Cardiac muscle cell (in vitro differentiated cells and primary cell): ENCODE results near the gene LY6G6D. TPM values are rescaled to one million over a fixed set of nuclear protein-coding genes. Genes with fewer than 3 reads are reported as not detected.

Experiments
- DNase-seq, 2 donors: peaks; one replicate each; pipeline versions ENCODE4 v3.0.0 to v3.0.0-alpha.2; 2010 to 2017; ENCODE audit warnings: low read depth in 1 of 2, low spot score in 1 of 2
- H3K27ac ChIP-seq: fragments of 200-600 bp; sonication (generic); 2 replicates; pipeline ENCODE4 v1.5.1; 2016
- H3K27me3 ChIP-seq: fragments of 200-600 bp; sonication (generic); 2 replicates; pipeline ENCODE4 v1.6.0; 2016; ENCODE audit warnings: control low read depth
- H3K36me3 ChIP-seq: fragments of 200-600 bp; sonication (generic); 2 replicates; pipeline ENCODE4 v1.5.1; 2016; ENCODE audit warnings: control low read depth
- H3K4me1 ChIP-seq: fragments of 200-600 bp; sonication (generic); 2 replicates; pipeline ENCODE4 v1.8.1; 2017; ENCODE audit warnings: low read depth, mild to moderate bottlenecking, mixed run types
- H3K4me3 ChIP-seq: fragments of 200-600 bp; sonication (generic); 2 replicates; pipeline ENCODE4 v1.5.1; 2016; ENCODE audit warnings: mild to moderate bottlenecking
- H3K9me3 ChIP-seq: fragments of 200-600 bp; sonication (generic); 2 replicates; pipeline ENCODE4 v1.5.1; 2017; ENCODE audit warnings: low read depth, mild to moderate bottlenecking, control low read depth
- polyA plus RNA-seq: library from polyadenylated mRNA; unstranded; fragments of >200 nt; fragmentation: Nextera tagmentation; extraction: Ambion mirVana; gene quantifications from 2 replicates; pipeline ENCODE4 v1.2.1, GENCODE V29; 2016
- total RNA-seq: library from RNA; depleted of rRNA; stranded (reverse); fragments of >200 nt; gene quantifications from 2 replicates; pipeline ENCODE4 v1.2.3, GENCODE V29; 2016
- TF ChIP-seq, protein P1 (sequence below): IDR thresholded peaks from 2 replicates; pipeline ENCODE4 v1.5.1; 2012; ENCODE audit warnings: low read depth, mild to moderate bottlenecking, low read length

LY6G6D gene
- total and polyA plus RNA-seq, 2 experiments from 2014 or later, result not detected

DNA sequence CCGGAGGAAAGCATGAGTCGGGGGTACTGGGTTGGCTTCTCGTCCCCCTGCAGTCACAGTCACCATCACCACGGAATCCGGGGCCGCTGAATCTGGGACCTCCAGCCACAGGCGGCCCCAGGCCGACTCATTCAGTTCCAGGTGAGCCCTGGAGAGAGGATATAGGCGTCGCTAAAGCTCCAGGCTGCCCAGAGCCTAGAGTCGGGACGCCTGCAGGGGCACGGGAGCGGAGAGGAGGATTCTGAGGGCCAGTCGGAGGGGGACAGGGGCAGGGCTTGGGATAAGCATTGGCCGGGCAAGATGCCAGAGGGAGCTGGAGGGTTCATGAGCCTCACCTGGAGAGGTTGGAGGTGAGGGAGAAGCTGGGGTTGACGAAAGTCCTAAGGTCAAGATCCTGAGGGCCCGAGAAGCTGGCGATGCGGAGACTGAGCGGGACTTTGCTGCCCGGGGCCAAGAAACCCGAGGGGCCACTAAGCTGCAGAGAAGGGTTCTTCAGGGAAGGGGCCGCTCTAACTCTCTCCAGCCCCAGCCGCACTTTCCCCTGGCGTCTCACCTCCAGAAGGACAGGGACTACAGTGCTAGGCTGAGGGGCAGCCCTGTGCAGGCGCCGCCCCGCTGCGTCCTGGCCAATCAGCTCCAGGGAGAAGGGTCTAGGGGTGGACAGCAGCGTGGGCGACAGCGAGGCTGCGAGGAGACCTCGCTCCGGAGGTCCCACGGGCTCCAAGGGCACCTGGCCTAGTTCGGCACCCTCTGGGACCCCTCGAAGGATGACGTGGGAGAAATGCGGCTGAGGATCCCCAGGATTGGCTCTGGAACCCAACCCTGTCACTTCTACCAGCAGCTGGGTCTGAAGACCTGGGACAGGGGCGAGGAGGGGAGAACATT, 51.0 kb downstream of the LY6G6D start:
- no peak overlapping the region for H3K4me3 ChIP-seq
- DNase-seq, result peak; percentile 32 to 56
- TF ChIP-seq, protein P1, sequence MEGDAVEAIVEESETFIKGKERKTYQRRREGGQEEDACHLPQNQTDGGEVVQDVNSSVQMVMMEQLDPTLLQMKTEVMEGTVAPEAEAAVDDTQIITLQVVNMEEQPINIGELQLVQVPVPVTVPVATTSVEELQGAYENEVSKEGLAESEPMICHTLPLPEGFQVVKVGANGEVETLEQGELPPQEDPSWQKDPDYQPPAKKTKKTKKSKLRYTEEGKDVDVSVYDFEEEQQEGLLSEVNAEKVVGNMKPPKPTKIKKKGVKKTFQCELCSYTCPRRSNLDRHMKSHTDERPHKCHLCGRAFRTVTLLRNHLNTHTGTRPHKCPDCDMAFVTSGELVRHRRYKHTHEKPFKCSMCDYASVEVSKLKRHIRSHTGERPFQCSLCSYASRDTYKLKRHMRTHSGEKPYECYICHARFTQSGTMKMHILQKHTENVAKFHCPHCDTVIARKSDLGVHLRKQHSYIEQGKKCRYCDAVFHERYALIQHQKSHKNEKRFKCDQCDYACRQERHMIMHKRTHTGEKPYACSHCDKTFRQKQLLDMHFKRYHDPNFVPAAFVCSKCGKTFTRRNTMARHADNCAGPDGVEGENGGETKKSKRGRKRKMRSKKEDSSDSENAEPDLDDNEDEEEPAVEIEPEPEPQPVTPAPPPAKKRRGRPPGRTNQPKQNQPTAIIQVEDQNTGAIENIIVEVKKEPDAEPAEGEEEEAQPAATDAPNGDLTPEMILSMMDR, result no peak

DNA sequence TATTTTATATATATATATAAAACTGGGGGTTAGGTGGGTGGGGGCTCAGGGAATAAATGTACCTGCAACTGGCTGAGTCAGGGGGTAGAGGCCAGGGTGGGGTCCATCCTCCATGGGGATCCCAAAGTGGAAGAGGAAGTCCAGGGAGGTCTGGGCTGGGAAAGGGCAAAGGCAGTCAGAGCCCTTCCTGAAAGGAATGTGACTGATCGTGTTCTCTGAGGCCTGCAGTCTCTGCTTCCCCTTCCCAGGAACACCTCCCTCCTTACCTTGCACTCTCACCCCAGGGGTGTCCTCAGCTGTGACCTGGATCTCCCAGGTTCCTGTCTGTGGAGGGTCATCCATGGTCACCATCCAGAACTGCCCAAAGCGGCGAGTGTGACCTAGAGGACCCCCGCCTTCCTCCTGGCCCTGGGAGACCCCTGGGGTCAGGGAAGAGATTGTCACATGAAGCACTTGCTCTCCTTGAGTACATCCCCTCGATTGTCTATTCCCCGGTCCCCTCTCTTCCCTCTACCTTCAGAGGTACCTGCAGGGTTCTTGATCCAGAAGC, 52.0 kb downstream of the LY6G6D start:
- H3K4me1 ChIP-seq, result peaks cover 5% of the 10 kb centered on the region
- TF ChIP-seq, protein P1, result no peak
- no peak overlapping the region for H3K4me3 ChIP-seq
- no peaks in the 10 kb centered on the region for H3K36me3 ChIP-seq
- no peak for DNase-seq
- no peaks in the 10 kb centered on the region for H3K27me3 ChIP-seq
- H3K9me3 ChIP-seq, result no peaks in the 10 kb centered on the region
- no peak overlapping the region for H3K27ac ChIP-seq

More for the DNA sequence above, 51.0 kb downstream of the LY6G6D start:
- H3K9me3 ChIP-seq, result no peaks in the 10 kb centered on the region
- no peaks in the 10 kb centered on the region for H3K27me3 ChIP-seq
- no peaks in the 10 kb centered on the region for H3K36me3 ChIP-seq
- H3K27ac ChIP-seq, result no peak overlapping the region
- H3K4me1 ChIP-seq, result peaks cover 5% of the 10 kb centered on the region

Other genes with a start within 250 kb of the LY6G6D start
Only the 30 nearest of the 41 such genes appear.
- not detected in 2 replicates for gene LTA, start 143.1 kb upstream of the LY6G6D start, total RNA-seq
- not detected in 2 replicates for gene LTA, start 143.1 kb upstream of the LY6G6D start, polyA plus RNA-seq
- gene TNF, start 139.8 kb upstream of the LY6G6D start, total RNA-seq, result not detected in 2 replicates
- 0.14 TPM in 1 of 2 replicates, not detected in the other for gene TNF, start 139.8 kb upstream of the LY6G6D start, polyA plus RNA-seq
- gene LTB, start 132.9 kb upstream of the LY6G6D start, total RNA-seq, result 0.70 TPM in 1 of 2 replicates, not detected in the other
- gene LTB, start 132.9 kb upstream of the LY6G6D start, polyA plus RNA-seq, result 0.61 and 1.5 TPM in 2 replicates
- gene LST1, start 129.1 kb upstream of the LY6G6D start, total RNA-seq, result 1.7 TPM in 1 of 2 replicates, not detected in the other
- 1.6 TPM in 1 of 2 replicates, not detected in the other for gene LST1, start 129.1 kb upstream of the LY6G6D start, polyA plus RNA-seq
- not detected in 2 replicates for gene NCR3, start 122.3 kb upstream of the LY6G6D start, total RNA-seq
- not detected in 2 replicates for gene NCR3, start 122.3 kb upstream of the LY6G6D start, polyA plus RNA-seq
- 1.2 TPM in 1 of 2 replicates, not detected in the other for gene AIF1, start 100.1 kb upstream of the LY6G6D start, total RNA-seq
- gene AIF1, start 100.1 kb upstream of the LY6G6D start, polyA plus RNA-seq, result 1.4 and 1.6 TPM in 2 replicates
- gene PRRC2A, start 94.6 kb upstream of the LY6G6D start, total RNA-seq, result 144 and 208 TPM in 2 replicates
- 70.2 and 103 TPM in 2 replicates for gene PRRC2A, start 94.6 kb upstream of the LY6G6D start, polyA plus RNA-seq
- gene BAG6, start 62.7 kb upstream of the LY6G6D start, total RNA-seq, result 494 and 510 TPM in 2 replicates
- gene BAG6, start 62.7 kb upstream of the LY6G6D start, polyA plus RNA-seq, result 115 TPM in 2 replicates
- 2.3 and 2.5 TPM in 2 replicates for gene APOM, start 59.5 kb upstream of the LY6G6D start, total RNA-seq
- gene APOM, start 59.5 kb upstream of the LY6G6D start, polyA plus RNA-seq, result 2.5 and 3.5 TPM in 2 replicates
- gene C6orf47, start 54.6 kb upstream of the LY6G6D start, total RNA-seq, result 24.5 and 27.4 TPM in 2 replicates
- gene C6orf47, start 54.6 kb upstream of the LY6G6D start, polyA plus RNA-seq, result 22.0 and 29.2 TPM in 2 replicates
- gene GPANK1, start 50.4 kb upstream of the LY6G6D start, total RNA-seq, result 28.8 and 36.2 TPM in 2 replicates
- 27.5 and 37.2 TPM in 2 replicates for gene GPANK1, start 50.4 kb upstream of the LY6G6D start, polyA plus RNA-seq
- 310 and 375 TPM in 2 replicates for gene CSNK2B, start 49.3 kb upstream of the LY6G6D start, total RNA-seq
- 277 and 280 TPM in 2 replicates for gene CSNK2B, start 49.3 kb upstream of the LY6G6D start, polyA plus RNA-seq
- gene LY6G5B, start 45.4 kb upstream of the LY6G6D start, total RNA-seq, result 3.9 and 6.8 TPM in 2 replicates
- 13.2 and 16.5 TPM in 2 replicates for gene LY6G5B, start 45.4 kb upstream of the LY6G6D start, polyA plus RNA-seq
- 0.54 and 1.2 TPM in 2 replicates for gene LY6G5C, start 34.3 kb upstream of the LY6G6D start, total RNA-seq
- 5.0 and 9.0 TPM in 2 replicates for gene LY6G5C, start 34.3 kb upstream of the LY6G6D start, polyA plus RNA-seq
- 48.0 and 66.3 TPM in 2 replicates for gene ABHD16A, start 12.0 kb upstream of the LY6G6D start, total RNA-seq
- gene ABHD16A, start 12.0 kb upstream of the LY6G6D start, polyA plus RNA-seq, result 61.5 and 65.1 TPM in 2 replicates
- not detected in 2 replicates for gene LY6G6F, start 8.5 kb upstream of the LY6G6D start, total RNA-seq
- gene LY6G6F, start 8.5 kb upstream of the LY6G6D start, polyA plus RNA-seq, result not detected in 2 replicates
- gene LY6G6C, start 6.4 kb downstream of the LY6G6D start, total RNA-seq, result not detected in 2 replicates
- 0.24 TPM in 1 of 2 replicates, not detected in the other for gene LY6G6C, start 6.4 kb downstream of the LY6G6D start, polyA plus RNA-seq
- not detected in 2 replicates for gene MPIG6B, start 8.0 kb downstream of the LY6G6D start, total RNA-seq
- gene MPIG6B, start 8.0 kb downstream of the LY6G6D start, polyA plus RNA-seq, result not detected in 2 replicates
- 134 and 138 TPM in 2 replicates for gene DDAH2, start 14.0 kb downstream of the LY6G6D start, total RNA-seq
- 154 and 170 TPM in 2 replicates for gene DDAH2, start 14.0 kb downstream of the LY6G6D start, polyA plus RNA-seq
- gene CLIC1, start 21.2 kb downstream of the LY6G6D start, total RNA-seq, result 226 and 274 TPM in 2 replicates
- 318 and 326 TPM in 2 replicates for gene CLIC1, start 21.2 kb downstream of the LY6G6D start, polyA plus RNA-seq
- gene MSH5, start 24.7 kb downstream of the LY6G6D start, total RNA-seq, result 6.6 and 39.4 TPM in 2 replicates
- gene MSH5, start 24.7 kb downstream of the LY6G6D start, polyA plus RNA-seq, result 7.4 and 16.4 TPM in 2 replicates
- gene SAPCD1, start 47.3 kb downstream of the LY6G6D start, total RNA-seq, result 3.9 and 11.6 TPM in 2 replicates
- gene SAPCD1, start 47.3 kb downstream of the LY6G6D start, polyA plus RNA-seq, result 2.1 and 4.2 TPM in 2 replicates
- gene VWA7, start 62.0 kb downstream of the LY6G6D start, total RNA-seq, result 16.1 and 24.7 TPM in 2 replicates
- gene VWA7, start 62.0 kb downstream of the LY6G6D start, polyA plus RNA-seq, result 9.9 and 12.3 TPM in 2 replicates
- gene VARS1, start 80.4 kb downstream of the LY6G6D start, total RNA-seq, result 46.3 and 49.7 TPM in 2 replicates
- gene VARS1, start 80.4 kb downstream of the LY6G6D start, polyA plus RNA-seq, result 51.5 and 63.9 TPM in 2 replicates
- 58.9 and 64.2 TPM in 2 replicates for gene LSM2, start 91.6 kb downstream of the LY6G6D start, total RNA-seq
- 76.8 and 88.6 TPM in 2 replicates for gene LSM2, start 91.6 kb downstream of the LY6G6D start, polyA plus RNA-seq
- gene HSPA1L, start 99.9 kb downstream of the LY6G6D start, total RNA-seq, result 1.6 and 3.1 TPM in 2 replicates
- gene HSPA1L, start 99.9 kb downstream of the LY6G6D start, polyA plus RNA-seq, result 4.5 and 5.2 TPM in 2 replicates
- 122 and 167 TPM in 2 replicates for gene HSPA1A, start 100.2 kb downstream of the LY6G6D start, total RNA-seq
- 51.2 and 92.3 TPM in 2 replicates for gene HSPA1A, start 100.2 kb downstream of the LY6G6D start, polyA plus RNA-seq
- gene HSPA1B, start 112.4 kb downstream of the LY6G6D start, total RNA-seq, result 184 and 226 TPM in 2 replicates
- 88.0 and 88.8 TPM in 2 replicates for gene HSPA1B, start 112.4 kb downstream of the LY6G6D start, polyA plus RNA-seq
- gene NEU1, start 147.5 kb downstream of the LY6G6D start, total RNA-seq, result 26.6 and 34.9 TPM in 2 replicates
- 27.3 and 27.6 TPM in 2 replicates for gene NEU1, start 147.5 kb downstream of the LY6G6D start, polyA plus RNA-seq
- not detected in 2 replicates for gene SLC44A4, start 163.6 kb downstream of the LY6G6D start, total RNA-seq
- gene SLC44A4, start 163.6 kb downstream of the LY6G6D start, polyA plus RNA-seq, result 0.60 TPM in 1 of 2 replicates, not detected in the other